CD4-positive, alpha-beta T cell treated with Interferon alpha-2 for 1 hour (primary cell): ENCODE measurements around the gene PCSK9.

Experiments
- DNase-seq, 2 donors: peaks; one replicate each; pipeline ENCODE4 v3.0.0-alpha.2; 2020 to 2022

PCSK9 gene

GRCh38 chr1:55044617-55045397, 5.5 kb downstream of the PCSK9 start:
- DNase-seq, result no peak

GRCh38 chr1:55045430-55045829, 6.1 kb downstream of the PCSK9 start:
- DNase-seq, result no peak

- DNase-seq, result no peak
Observed at GRCh38 chr1:55046871-55047270, 7.5 kb downstream of the PCSK9 start.

- DNase-seq, result no peak
Observed at GRCh38 chr1:55047611-55048010, 8.3 kb downstream of the PCSK9 start.

- no peak for DNase-seq
Observed at GRCh38 chr1:55048453-55049270, 9.3 kb downstream of the PCSK9 start.

GRCh38 chr1:55049271-55049913, 10.0 kb downstream of the PCSK9 start:
- no peak for DNase-seq

GRCh38 chr1:55049914-55050278, 10.5 kb downstream of the PCSK9 start:
- DNase-seq, result no peak

- no peak for DNase-seq
Observed at GRCh38 chr1:55050283-55050682, 10.9 kb downstream of the PCSK9 start.

- DNase-seq, result no peak
Observed at GRCh38 chr1:55051169-55051568, 11.8 kb downstream of the PCSK9 start.

- DNase-seq, result no peak
Observed at GRCh38 chr1:55051621-55052020, 12.3 kb downstream of the PCSK9 start.

GRCh38 chr1:55052221-55053142, 13.1 kb downstream of the PCSK9 start:
- no peak for DNase-seq

GRCh38 chr1:55053265-55053954, 14.1 kb downstream of the PCSK9 start:
- DNase-seq, result no peak

- DNase-seq, result no peak
Observed at GRCh38 chr1:55054396-55054795, 15.0 kb downstream of the PCSK9 start.

- no peak for DNase-seq
Observed at GRCh38 chr1:55055084-55055882, 15.9 kb downstream of the PCSK9 start.

GRCh38 chr1:55055951-55056631, 16.7 kb downstream of the PCSK9 start:
- no peak for DNase-seq

- DNase-seq, result no peak
Observed at GRCh38 chr1:55056632-55056992, 17.3 kb downstream of the PCSK9 start.

- DNase-seq, result no peak
Observed at GRCh38 chr1:55057270-55057955, 18.1 kb downstream of the PCSK9 start.

GRCh38 chr1:55057956-55058298, 18.6 kb downstream of the PCSK9 start:
- DNase-seq, result no peak

- DNase-seq, result no peak
Observed at GRCh38 chr1:55059302-55060132, 20.2 kb downstream of the PCSK9 start.
